GM21515 (cell line): ENCODE data around the gene BIRC2.
A peak's percentile ranks its signal among the peaks of the same experiment; 100 is the strongest.

Experiments used
- ATAC-seq: cut with Tn5 transposase; IDR thresholded peaks from one replicate; pipeline ENCODE4 v1.9.1; 2021; ENCODE audit not compliant: unreplicated experiment

The BIRC2 gene

GRCh38 chr11:102322560-102322959 lies 24.5 kb upstream of the BIRC2 start:
- no peak for ATAC-seq

GRCh38 chr11:102323542-102324251 lies 23.3 kb upstream of the BIRC2 start:
- ATAC-seq, result no peak

GRCh38 chr11:102325088-102325487 lies 21.9 kb upstream of the BIRC2 start:
- ATAC-seq, result no peak

GRCh38 chr11:102328748-102329147 lies 18.3 kb upstream of the BIRC2 start:
- ATAC-seq, result no peak

GRCh38 chr11:102330231-102330630 lies 16.8 kb upstream of the BIRC2 start:
- no peak for ATAC-seq

GRCh38 chr11:102331341-102331740 lies 15.7 kb upstream of the BIRC2 start:
- no peak for ATAC-seq

GRCh38 chr11:102332611-102332994 lies 14.4 kb upstream of the BIRC2 start:
- ATAC-seq, result no peak

- no peak for ATAC-seq
Observed at GRCh38 chr11:102338479-102339010, 8.5 kb upstream of the BIRC2 start.

- ATAC-seq, result peak; percentile 10
Observed at GRCh38 chr11:102341311-102341710, 5.7 kb upstream of the BIRC2 start.

GRCh38 chr11:102341844-102342318 lies 5.1 kb upstream of the BIRC2 start:
- peak; percentile 44 for ATAC-seq

- ATAC-seq, result no peak
Observed at GRCh38 chr11:102343809-102344208, 3.2 kb upstream of the BIRC2 start.

GRCh38 chr11:102345904-102346303 lies 1.1 kb upstream of the BIRC2 start:
- ATAC-seq, result no peak

- no peak for ATAC-seq
Observed at GRCh38 chr11:102346456-102346747, 612 bp upstream of the BIRC2 start.

GRCh38 chr11:102347462-102348370 lies 702 bp downstream of the BIRC2 start:
- ATAC-seq, result peak; percentile 28

GRCh38 chr11:102357116-102357515 lies 10.1 kb downstream of the BIRC2 start:
- ATAC-seq, result no peak

GRCh38 chr11:102359372-102359771 lies 12.4 kb downstream of the BIRC2 start:
- ATAC-seq, result no peak

- no peak for ATAC-seq
Observed at GRCh38 chr11:102360681-102361080, 13.7 kb downstream of the BIRC2 start.

- peak; percentile 80 for ATAC-seq
Observed at GRCh38 chr11:102361086-102362031, 14.3 kb downstream of the BIRC2 start.

- no peak for ATAC-seq
Observed at GRCh38 chr11:102364991-102365390, 18.0 kb downstream of the BIRC2 start.

- ATAC-seq, result no peak
Observed at GRCh38 chr11:102367364-102367763, 20.4 kb downstream of the BIRC2 start.

- ATAC-seq, result peak; percentile 100
Observed at GRCh38 chr11:102368472-102368871, 21.5 kb downstream of the BIRC2 start.
